ENCODE measurements around the gene SND1. TPM values are rescaled to one million over a fixed set of nuclear protein-coding genes. Genes with fewer than 3 reads are reported as not detected.

SND1 gene
- total RNA-seq, 1 donor from 2014 or later, result 232 TPM

DNA sequence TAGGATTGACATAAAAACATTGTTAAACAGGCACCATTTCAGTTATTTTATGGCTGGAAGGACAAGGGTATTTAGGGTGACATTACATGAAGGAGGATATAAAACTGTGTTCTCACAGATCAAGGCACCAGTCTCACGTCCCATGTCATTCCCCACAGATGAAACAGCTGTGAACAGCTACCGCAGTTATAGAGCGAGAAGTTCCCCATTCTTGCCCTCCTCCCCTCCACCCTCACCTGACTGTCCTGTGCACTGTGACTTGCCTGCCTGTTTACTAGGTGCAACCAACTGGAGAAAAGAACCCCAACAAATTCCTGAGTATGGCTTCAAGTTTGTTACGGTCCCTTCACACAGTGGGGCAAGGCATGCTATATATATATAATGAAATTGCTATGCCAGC, 141.6 kb downstream of the SND1 start:
- H3K36me3 ChIP-seq (ENCODE audit: control insufficient read depth, insufficient read depth, low read length), result no peaks in the 10 kb centered on the region
- FAIRE-seq (no peak), DNase-seq (ENCODE audit: low read depth) (no peak)
- no peaks in the 10 kb centered on the region for H3K27me3 ChIP-seq (ENCODE audit: control insufficient read depth, insufficient read depth, low read length)
- TF ChIP-seq, protein P1, sequence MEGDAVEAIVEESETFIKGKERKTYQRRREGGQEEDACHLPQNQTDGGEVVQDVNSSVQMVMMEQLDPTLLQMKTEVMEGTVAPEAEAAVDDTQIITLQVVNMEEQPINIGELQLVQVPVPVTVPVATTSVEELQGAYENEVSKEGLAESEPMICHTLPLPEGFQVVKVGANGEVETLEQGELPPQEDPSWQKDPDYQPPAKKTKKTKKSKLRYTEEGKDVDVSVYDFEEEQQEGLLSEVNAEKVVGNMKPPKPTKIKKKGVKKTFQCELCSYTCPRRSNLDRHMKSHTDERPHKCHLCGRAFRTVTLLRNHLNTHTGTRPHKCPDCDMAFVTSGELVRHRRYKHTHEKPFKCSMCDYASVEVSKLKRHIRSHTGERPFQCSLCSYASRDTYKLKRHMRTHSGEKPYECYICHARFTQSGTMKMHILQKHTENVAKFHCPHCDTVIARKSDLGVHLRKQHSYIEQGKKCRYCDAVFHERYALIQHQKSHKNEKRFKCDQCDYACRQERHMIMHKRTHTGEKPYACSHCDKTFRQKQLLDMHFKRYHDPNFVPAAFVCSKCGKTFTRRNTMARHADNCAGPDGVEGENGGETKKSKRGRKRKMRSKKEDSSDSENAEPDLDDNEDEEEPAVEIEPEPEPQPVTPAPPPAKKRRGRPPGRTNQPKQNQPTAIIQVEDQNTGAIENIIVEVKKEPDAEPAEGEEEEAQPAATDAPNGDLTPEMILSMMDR (IDR thresholded peaks at IDR 0.05; ENCODE audit: insufficient read depth, low read length, severe bottlenecking), result no peak
- H3K4me3 ChIP-seq (ENCODE audit: low read depth, low read length), result no peak overlapping the region

DNA sequence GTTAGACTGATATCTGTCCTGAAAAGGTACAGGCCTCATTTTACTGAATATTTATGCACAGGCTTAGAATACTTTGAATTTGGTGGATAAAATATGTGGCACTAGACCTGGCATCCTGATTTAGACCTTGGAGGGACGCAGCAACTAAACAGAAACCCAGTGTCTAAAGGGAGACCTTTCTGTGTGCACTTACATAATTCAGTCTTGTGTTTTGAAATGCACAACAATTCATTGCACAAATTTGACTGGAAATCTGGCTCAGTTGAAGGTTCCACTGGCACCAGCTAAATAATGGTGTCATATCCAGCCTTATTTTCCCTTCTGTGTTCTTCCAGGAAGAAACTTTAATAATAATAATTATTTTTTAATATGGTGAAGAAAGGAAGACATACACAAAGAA, 142.1 kb downstream of the SND1 start:
- TF ChIP-seq, protein P1 (IDR thresholded peaks at IDR 0.05; ENCODE audit: insufficient read depth, low read length, severe bottlenecking), result no peak
- no peaks in the 10 kb centered on the region for H3K27me3 ChIP-seq (ENCODE audit: control insufficient read depth, insufficient read depth, low read length)
- FAIRE-seq, result no peak
- H3K4me3 ChIP-seq (ENCODE audit: low read depth, low read length), result no peak overlapping the region
- DNase-seq (ENCODE audit: low read depth), result no peak
- H3K36me3 ChIP-seq (ENCODE audit: control insufficient read depth, insufficient read depth, low read length), result no peaks in the 10 kb centered on the region

DNA sequence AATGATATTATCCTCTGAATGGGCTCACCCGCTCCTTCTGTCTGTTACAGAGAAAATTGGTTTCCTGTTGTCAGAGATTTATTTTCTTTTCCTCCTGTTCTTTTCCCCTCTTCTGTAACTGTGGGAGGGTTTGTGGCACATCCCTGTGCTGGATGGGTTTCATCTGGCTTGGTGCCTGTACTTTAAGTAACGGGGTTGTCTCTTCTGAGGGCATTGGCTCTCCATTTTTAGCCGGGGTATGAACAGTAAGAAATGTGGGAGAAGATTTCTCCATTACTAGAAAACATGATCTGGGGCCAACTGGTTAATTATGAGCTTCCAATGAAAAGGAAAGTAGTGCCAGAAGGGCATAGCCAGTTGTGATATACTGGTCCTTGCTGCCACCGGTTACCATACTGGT, 142.6 kb downstream of the SND1 start:
- TF ChIP-seq, protein P1 (IDR thresholded peaks at IDR 0.05; ENCODE audit: insufficient read depth, low read length, severe bottlenecking), result no peak
- H3K4me3 ChIP-seq (ENCODE audit: low read depth, low read length), result no peak overlapping the region
- FAIRE-seq (no peak), DNase-seq (ENCODE audit: low read depth) (no peak)
- H3K36me3 ChIP-seq (ENCODE audit: control insufficient read depth, insufficient read depth, low read length), result no peaks in the 10 kb centered on the region
- no peaks in the 10 kb centered on the region for H3K27me3 ChIP-seq (ENCODE audit: control insufficient read depth, insufficient read depth, low read length)

DNA sequence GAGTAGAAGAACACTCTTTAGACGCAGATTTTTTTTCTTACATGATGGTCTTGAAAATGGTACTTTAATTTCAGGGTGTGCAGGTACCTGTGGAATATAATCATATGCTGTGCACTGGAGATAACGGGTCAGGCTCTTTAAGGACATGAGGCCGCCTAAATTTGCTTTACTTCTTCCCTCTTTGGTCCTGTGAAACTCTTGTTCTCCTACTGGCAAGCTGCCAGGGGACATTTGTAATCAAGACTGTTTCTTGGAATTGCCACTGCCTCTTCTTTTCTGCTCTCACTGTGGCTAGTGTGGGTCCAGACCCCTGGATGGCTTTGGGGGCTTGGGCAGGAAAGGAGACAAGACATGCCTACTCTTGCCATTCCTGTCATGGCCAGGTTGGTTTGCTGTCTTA, 146.0 kb downstream of the SND1 start:
- FAIRE-seq (no peak), DNase-seq (ENCODE audit: low read depth) (no peak)
- TF ChIP-seq, protein P1 (IDR thresholded peaks at IDR 0.05; ENCODE audit: insufficient read depth, low read length, severe bottlenecking), result no peak
- Histone ChIP-seq H3K27me3 (ENCODE audit: control insufficient read depth, insufficient read depth, low read length) (no peaks in the 10 kb centered on the region), H3K36me3 (ENCODE audit: control insufficient read depth, insufficient read depth, low read length) (no peaks in the 10 kb centered on the region), H3K4me3 (ENCODE audit: low read depth, low read length) (no peak overlapping the region)

DNA sequence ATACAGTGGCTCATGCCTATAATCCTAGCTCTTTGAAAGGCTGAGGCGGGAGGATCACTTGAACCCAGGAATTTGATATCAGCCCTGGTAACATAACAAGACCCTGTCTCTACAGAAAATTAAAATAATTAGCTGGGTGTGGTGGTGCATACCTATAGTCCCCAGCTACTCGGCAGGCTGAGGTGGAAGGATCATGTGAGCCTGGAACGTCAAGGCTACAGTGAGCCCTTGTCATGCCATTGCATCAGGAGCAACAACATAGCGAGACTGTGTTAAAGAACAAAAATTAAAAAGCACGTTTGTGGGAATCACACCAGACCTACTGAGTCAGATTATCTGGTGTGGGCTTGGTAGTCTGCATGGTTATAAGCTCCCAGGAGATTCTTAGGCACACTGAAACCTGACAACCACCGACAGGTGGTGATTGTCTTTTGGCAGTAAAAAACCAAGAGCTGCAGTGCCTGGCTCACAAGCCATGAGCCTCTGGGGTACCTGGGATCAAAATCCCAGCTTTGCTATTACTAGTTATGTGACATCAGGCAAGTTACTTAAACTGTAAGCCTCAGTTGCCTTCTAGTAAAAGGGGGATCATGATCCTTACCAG, 146.9 kb downstream of the SND1 start:
- Histone ChIP-seq H3K4me3 (ENCODE audit: low read depth, low read length) (no peak overlapping the region), H3K36me3 (ENCODE audit: control insufficient read depth, insufficient read depth, low read length) (no peaks in the 10 kb centered on the region), H3K27me3 (ENCODE audit: control insufficient read depth, insufficient read depth, low read length) (no peaks in the 10 kb centered on the region)
- no peak for FAIRE-seq
- TF ChIP-seq, protein P1 (IDR thresholded peaks at IDR 0.05; ENCODE audit: insufficient read depth, low read length, severe bottlenecking), result no peak
- DNase-seq (ENCODE audit: low read depth), result no peak

Data from bronchial epithelial cell (primary cell).